Uterus (tissue), 4 donors: ENCODE results near the gene PEPD. TPM values are rescaled to one million over a fixed set of nuclear protein-coding genes. Genes with fewer than 3 reads are reported as not detected.

Experiments
- DNase-seq, 2 donors: peaks; one replicate each; pipeline ENCODE4 v3.0.0-alpha.2; 2019 to 2020
- H3K27ac ChIP-seq, 2 donors: fragments of 200-600 bp; sonication (generic); 1 replicate in 1 of 2; 2 replicates in 1 of 2; pipeline ENCODE4 v1.5.1; 2016 to 2018
- H3K27me3 ChIP-seq, 2 donors: fragments of 200-600 bp; sonication (generic); one replicate each; pipeline ENCODE4 v1.5.1; 2018 to 2019; ENCODE audit warnings: control low read depth in 1 of 2
- H3K36me3 ChIP-seq, 2 donors: fragments of 200-600 bp; sonication (generic); one replicate each; pipeline ENCODE4 v1.5.1; 2019; ENCODE audit warnings: control low read depth in 1 of 2
- H3K4me1 ChIP-seq, 2 donors: fragments of 200-600 bp; sonication (generic); one replicate each; pipeline ENCODE4 v1.5.1; 2018 to 2019; ENCODE audit warnings: control low read depth in 1 of 2
- H3K4me3 ChIP-seq, 2 donors: fragments of 200-600 bp; sonication (generic); 1 replicate in 1 of 2; 2 replicates in 1 of 2; pipeline ENCODE4 v1.5.1; 2018 to 2019; ENCODE audit warnings: mild to moderate bottlenecking in 1 of 2
- H3K9me3 ChIP-seq, 2 donors: fragments of 200-600 bp; sonication (generic); one replicate each; pipeline ENCODE4 v1.5.1; 2019; ENCODE audit warnings: control low read depth in 1 of 2
- POLR2A ChIP-seq, 2 donors: fragments of 450-650 bp; IDR thresholded peaks; one replicate each; pipeline ENCODE4 v1.6.1; 2016; ENCODE audit warnings: antibody characterized with exemption in 2 of 2, mild to moderate bottlenecking in 1 of 2, moderate library complexity in 1 of 2
- intact Hi-C: fragments of 100-400 bp; cut with DNase I; formaldehyde crosslinking; loops from one replicate; pipeline ENCODE4 v1.15.1; 2023; ENCODE audit warnings: low total_unique reads
- total RNA-seq, 4 donors: library from RNA; depleted of rRNA in 3 of 4; stranded (reverse); fragments of >200 nt in 3 of 4; gene quantifications; one replicate each; pipeline versions ENCODE4 v1.1.0 to v1.2.4, GENCODE V29; 2014 to 2023
- TF ChIP-seq, protein P1 (sequence below), 4 experiments: fragments of 200-600 bp in 2 of 4; fragments of 450-650 bp in 2 of 4; sonication (generic) in 2 of 4; IDR thresholded peaks; one replicate each; pipeline ENCODE4 v1.5.1; 2016 to 2019; ENCODE audit warnings: antibody characterized with exemption in 4 of 4, mild to moderate bottlenecking in 2 of 4, moderate library complexity in 1 of 4
- donor health status: DM: yes; HTN: yes; CAD: no.

PEPD gene
- total RNA-seq, 4 donors from 2014 or later: 26.1 to 47.0 (median 37.9) TPM

DNA sequence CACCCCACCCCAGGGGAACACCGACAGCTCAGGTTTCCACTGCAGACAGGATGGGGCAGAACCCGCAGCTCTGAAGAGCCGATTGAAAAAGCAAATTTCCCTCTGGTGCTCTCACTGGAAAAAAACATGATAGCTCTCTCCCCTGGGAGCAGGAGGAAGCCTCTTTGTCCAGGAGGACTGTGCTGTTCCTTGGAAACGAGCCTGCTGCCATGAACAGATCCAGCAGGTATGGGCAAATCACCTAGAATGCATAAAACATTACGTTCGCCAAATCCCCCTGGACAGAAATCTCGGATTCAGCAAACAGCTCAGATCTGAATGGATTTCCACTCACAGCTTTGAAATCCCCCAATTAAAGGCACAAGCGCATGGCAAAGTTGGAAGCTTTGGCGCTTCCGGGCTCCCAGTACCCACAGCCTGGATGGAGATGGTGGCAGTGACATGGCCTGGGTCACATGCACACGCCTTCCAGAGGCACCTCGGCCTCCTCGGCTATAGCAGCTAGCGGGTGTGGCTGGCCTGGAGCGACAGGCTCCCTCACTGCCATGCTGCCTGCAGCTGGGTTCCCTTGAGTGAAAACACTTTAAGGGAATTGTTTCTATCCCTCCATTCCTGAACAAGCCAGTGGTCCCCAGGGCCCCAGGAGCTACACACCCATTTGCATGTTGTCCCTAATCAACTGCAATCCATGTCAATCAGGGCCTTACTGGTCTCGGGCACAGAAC is 89.0 kb downstream of the PEPD start:
- intact Hi-C loops: no loop called here
- Histone ChIP-seq H3K9me3 (no peaks in the 10 kb centered on the region), H3K27ac (no peak overlapping the region), H3K4me3 (no peak overlapping the region), H3K4me1 (no peaks in the 10 kb centered on the region), H3K27me3 (no peaks in the 10 kb centered on the region), H3K36me3 (no peaks in the 10 kb centered on the region)
- TF ChIP-seq, protein P1, sequence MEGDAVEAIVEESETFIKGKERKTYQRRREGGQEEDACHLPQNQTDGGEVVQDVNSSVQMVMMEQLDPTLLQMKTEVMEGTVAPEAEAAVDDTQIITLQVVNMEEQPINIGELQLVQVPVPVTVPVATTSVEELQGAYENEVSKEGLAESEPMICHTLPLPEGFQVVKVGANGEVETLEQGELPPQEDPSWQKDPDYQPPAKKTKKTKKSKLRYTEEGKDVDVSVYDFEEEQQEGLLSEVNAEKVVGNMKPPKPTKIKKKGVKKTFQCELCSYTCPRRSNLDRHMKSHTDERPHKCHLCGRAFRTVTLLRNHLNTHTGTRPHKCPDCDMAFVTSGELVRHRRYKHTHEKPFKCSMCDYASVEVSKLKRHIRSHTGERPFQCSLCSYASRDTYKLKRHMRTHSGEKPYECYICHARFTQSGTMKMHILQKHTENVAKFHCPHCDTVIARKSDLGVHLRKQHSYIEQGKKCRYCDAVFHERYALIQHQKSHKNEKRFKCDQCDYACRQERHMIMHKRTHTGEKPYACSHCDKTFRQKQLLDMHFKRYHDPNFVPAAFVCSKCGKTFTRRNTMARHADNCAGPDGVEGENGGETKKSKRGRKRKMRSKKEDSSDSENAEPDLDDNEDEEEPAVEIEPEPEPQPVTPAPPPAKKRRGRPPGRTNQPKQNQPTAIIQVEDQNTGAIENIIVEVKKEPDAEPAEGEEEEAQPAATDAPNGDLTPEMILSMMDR (IDR thresholded peaks at IDR 0.05): no peak
- TF ChIP-seq POLR2A (IDR thresholded peaks at IDR 0.05): no peak
- no peak for DNase-seq

DNA sequence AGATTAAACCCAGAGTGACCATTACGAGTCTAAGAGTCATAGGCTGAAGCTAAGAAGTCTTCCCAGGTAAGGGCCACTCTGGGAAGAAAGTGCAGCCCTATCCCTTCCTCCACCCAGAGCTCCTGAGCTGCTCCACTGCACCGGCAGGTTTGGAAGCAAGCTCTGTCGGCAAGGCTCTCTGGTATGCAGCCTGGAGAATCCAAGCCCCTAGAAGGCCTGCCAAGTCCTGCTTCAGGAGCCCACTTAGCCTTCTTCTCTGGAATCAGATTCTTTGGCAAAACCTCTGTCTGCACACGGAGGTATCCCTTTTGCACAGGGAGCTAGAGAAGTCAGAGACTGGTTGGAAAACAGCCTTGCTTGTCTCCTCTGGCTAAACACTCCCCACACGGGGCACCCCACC is 89.6 kb downstream of the PEPD start:
- H3K4me1 ChIP-seq: no peaks in the 10 kb centered on the region
- peak in 1 of 2 donors; percentile 4 for DNase-seq
- intact Hi-C loops: no loop called here
- TF ChIP-seq, protein P1 (IDR thresholded peaks at IDR 0.05): no peak
- TF ChIP-seq POLR2A (IDR thresholded peaks at IDR 0.05): no peak
- no peaks in the 10 kb centered on the region for H3K9me3 ChIP-seq
- no peak overlapping the region for H3K27ac ChIP-seq
- no peak overlapping the region for H3K4me3 ChIP-seq
- H3K36me3 ChIP-seq: no peaks in the 10 kb centered on the region
- H3K27me3 ChIP-seq: no peaks in the 10 kb centered on the region

DNA sequence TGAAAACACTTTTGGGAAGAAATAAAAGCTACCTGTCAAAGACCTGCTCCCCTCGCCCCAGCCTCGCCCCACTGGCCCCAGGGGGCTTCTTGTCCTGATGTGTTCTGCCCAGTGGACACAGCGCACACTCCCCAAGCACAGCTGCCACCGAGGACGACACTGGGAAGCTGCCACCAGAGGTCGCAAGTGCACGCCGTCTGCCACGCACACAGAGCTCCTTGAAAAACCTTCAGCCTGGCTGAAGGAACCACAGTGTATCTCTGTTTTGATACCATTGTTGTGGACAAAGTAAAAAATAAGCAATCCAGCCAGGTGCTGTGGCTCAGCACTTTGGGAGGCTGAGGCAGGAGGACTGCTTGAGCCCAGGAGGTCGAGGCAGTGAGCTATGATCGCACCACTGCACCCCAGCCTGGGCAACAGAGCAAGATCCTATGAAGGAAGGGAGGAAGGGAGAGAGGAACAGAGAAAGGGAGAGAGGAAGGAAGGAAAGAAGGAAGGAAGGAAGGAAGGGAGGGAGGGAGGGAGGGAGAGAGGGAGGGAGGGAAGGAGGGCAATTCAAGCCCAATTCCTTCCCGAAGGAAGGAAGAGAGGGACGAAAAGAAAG is 90.8 kb downstream of the PEPD start:
- TF ChIP-seq POLR2A (IDR thresholded peaks at IDR 0.05): no peak
- TF ChIP-seq, protein P1 (IDR thresholded peaks at IDR 0.05): peak; percentile 31 to 64 (median 40)
- peak in 1 of 2 donors; percentile 35 for DNase-seq
- Histone ChIP-seq H3K27me3 (no peaks in the 10 kb centered on the region), H3K9me3 (no peaks in the 10 kb centered on the region), H3K27ac (no peak overlapping the region), H3K4me3 (no peak overlapping the region), H3K36me3 (no peaks in the 10 kb centered on the region), H3K4me1 (no peaks in the 10 kb centered on the region)
- intact Hi-C loops: no loop called here

DNA sequence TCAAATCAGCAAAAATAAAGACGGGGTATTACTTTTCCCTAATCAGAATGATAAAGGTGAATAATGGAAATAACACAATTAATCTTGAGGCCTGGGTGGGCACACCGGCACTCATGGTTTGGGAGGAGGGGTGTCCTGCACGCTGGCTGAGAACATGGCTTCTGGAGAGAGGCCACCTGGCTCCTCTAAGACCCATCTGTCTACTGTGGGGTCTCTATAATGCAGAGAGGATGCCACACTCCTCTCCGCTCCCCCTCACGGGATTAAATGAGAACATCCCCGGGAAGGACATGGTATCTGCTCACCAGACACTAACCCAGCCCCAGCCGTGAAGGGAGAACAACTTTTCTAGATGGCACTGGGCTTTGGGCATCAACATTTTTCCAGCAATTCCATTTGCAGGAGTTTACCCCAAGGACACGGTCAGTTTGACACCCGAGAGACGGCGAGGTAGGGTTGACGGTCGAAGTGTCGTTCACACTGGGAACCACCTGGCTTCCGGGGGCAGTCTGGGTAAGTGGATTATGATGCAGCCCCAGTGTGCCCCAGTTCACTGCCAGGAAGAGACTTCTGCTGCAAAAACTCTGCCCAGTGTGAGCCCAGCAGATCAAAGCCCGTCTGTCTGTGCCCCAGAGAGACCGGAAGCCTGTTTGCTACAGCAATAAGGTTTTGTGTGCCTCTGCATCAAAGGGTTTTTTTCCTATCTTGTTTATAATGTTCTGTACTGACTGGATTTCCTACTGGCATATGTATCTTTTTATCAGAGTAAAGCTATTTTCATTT is 91.5 kb downstream of the PEPD start:
- Histone ChIP-seq H3K36me3 (no peaks in the 10 kb centered on the region), H3K9me3 (no peaks in the 10 kb centered on the region), H3K4me3 (no peak overlapping the region), H3K27me3 (no peaks in the 10 kb centered on the region), H3K4me1 (no peaks in the 10 kb centered on the region), H3K27ac (no peak overlapping the region)
- TF ChIP-seq POLR2A (IDR thresholded peaks at IDR 0.05): no peak
- TF ChIP-seq, protein P1 (IDR thresholded peaks at IDR 0.05): no peak
- intact Hi-C loops: no loop called here
- DNase-seq: peak in 1 of 2 donors; percentile 5
